ENCODE data around the gene THTPA. TPM values are rescaled to one million over a fixed set of nuclear protein-coding genes. Genes with fewer than 3 reads are reported as not detected.

The THTPA gene
- total and polyA plus RNA-seq, 9 of the 15 experiments (the other 6 are each of a cell fraction or from before 2014, with no cell fraction given): 2.4 to 8.7 (median 5.2) TPM

DNA sequence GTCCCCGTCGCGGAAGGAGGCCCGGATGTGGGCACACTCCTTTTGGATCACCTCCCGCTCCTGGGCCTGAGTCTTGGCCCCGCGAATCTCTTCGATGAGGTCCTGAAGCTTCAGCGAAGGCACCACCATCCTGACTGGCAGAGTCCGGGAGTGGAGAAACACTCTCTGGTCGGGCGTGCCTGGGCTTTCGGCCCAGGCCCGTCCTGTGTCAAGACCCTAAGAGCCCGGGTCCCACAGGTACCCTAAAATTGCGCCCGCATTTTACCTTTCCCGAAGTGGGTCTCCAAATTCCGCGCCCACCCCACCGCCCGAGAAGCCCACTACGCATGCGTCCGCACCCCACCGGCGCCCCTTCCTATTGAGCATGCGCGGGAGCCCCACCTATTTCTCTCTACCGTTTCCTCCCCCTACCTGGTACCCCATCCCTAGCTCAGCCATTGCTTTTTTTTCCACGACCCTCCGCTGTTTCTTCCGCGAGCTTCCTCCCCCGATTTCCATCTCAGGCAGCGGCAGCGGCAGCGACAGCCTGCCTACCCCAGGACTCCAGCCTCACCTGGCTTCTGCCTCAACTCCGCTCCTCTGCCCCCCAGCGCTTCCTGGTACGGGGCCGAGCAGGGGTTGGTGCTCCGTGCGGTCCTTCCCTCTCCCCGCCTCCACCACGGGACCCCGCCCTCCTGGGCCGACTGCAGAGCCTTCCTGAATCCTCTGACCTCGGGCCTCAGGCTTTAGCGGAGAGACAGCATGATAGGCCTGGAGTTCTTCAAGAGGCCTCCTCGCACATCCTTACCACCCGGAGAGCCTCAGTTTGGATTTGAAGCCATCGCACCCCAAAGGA is 11.3 kb downstream of the THTPA start, which contains the start of gene AP1G2 (continued):
- 0 out of 2 replicates have a peak, but pooled peaks have one; percentile 8 for TF ChIP-seq REST (IDR thresholded peaks at IDR 0.05; ENCODE audit: borderline replicate concordance)
- peak; percentile 36; the same call in 1 of the 2 replicates for TF ChIP-seq REST (CRISPR knock-in tag; IDR thresholded peaks at IDR 0.05; ENCODE audit: low read depth)
- TF ChIP-seq ZNF121 (CRISPR knock-in tag; conservative IDR thresholded peaks at IDR 0.05): no peak
- TF ChIP-seq ZNF184 (CRISPR knock-in tag; IDR thresholded peaks at IDR 0.05): no peak
- TF ChIP-seq L3MBTL2 (IDR thresholded peaks at IDR 0.05): peak; percentile 77
- peak; percentile 48; the same call in 1 of the 2 replicates for TF ChIP-seq ZBTB7A (IDR thresholded peaks at IDR 0.05; ENCODE audit: borderline replicate concordance, control insufficient read depth, low read depth, low read length)
- no peak for TF ChIP-seq TSC22D4 (tag; IDR thresholded peaks at IDR 0.05)
- no peak for TF ChIP-seq ILF3 (IDR thresholded peaks at IDR 0.05; ENCODE audit: borderline replicate concordance)
- peak; percentile 86 for TF ChIP-seq ELF1 (tag; IDR thresholded peaks at IDR 0.05)
- TF ChIP-seq ESRRB (CRISPR knock-in tag; IDR thresholded peaks at IDR 0.05; ENCODE audit: borderline replicate concordance): no peak
- TF ChIP-seq EP400 (IDR thresholded peaks at IDR 0.05): peak; percentile 71; the same call in 1 of the 2 replicates
- TF ChIP-seq BCOR (IDR thresholded peaks at IDR 0.05): peak; percentile 31
- TF ChIP-seq, protein P1, sequence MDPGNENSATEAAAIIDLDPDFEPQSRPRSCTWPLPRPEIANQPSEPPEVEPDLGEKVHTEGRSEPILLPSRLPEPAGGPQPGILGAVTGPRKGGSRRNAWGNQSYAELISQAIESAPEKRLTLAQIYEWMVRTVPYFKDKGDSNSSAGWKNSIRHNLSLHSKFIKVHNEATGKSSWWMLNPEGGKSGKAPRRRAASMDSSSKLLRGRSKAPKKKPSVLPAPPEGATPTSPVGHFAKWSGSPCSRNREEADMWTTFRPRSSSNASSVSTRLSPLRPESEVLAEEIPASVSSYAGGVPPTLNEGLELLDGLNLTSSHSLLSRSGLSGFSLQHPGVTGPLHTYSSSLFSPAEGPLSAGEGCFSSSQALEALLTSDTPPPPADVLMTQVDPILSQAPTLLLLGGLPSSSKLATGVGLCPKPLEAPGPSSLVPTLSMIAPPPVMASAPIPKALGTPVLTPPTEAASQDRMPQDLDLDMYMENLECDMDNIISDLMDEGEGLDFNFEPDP (CRISPR knock-in tag; IDR thresholded peaks at IDR 0.05): no peak
- TF ChIP-seq SRSF1 (IDR thresholded peaks at IDR 0.05; ENCODE audit: low read depth, low read length): no peak
- TF ChIP-seq SPI1 (IDR thresholded peaks at IDR 0.05; ENCODE audit: borderline replicate concordance, low read depth, low read length): no peak
- TF ChIP-seq BHLHE40 (IDR thresholded peaks at IDR 0.05; ENCODE audit: low read length): no peak
- no peak for TF ChIP-seq ZNF239 (CRISPR knock-in tag; IDR thresholded peaks at IDR 0.05)
- TF ChIP-seq RBM17 (IDR thresholded peaks at IDR 0.05; ENCODE audit: borderline replicate concordance, low read depth, low read length): no peak
- TF ChIP-seq PTTG1 (tag; IDR thresholded peaks at IDR 0.05; ENCODE audit: low read depth): no peak
